ENCODE data around the gene CFAP251.
"Not testable (repeated sequence)": the region's sequence is repeated elsewhere in the genome, so short reads cannot be mapped to it uniquely, and the experiment has no call there.

CFAP251 gene, protein sequence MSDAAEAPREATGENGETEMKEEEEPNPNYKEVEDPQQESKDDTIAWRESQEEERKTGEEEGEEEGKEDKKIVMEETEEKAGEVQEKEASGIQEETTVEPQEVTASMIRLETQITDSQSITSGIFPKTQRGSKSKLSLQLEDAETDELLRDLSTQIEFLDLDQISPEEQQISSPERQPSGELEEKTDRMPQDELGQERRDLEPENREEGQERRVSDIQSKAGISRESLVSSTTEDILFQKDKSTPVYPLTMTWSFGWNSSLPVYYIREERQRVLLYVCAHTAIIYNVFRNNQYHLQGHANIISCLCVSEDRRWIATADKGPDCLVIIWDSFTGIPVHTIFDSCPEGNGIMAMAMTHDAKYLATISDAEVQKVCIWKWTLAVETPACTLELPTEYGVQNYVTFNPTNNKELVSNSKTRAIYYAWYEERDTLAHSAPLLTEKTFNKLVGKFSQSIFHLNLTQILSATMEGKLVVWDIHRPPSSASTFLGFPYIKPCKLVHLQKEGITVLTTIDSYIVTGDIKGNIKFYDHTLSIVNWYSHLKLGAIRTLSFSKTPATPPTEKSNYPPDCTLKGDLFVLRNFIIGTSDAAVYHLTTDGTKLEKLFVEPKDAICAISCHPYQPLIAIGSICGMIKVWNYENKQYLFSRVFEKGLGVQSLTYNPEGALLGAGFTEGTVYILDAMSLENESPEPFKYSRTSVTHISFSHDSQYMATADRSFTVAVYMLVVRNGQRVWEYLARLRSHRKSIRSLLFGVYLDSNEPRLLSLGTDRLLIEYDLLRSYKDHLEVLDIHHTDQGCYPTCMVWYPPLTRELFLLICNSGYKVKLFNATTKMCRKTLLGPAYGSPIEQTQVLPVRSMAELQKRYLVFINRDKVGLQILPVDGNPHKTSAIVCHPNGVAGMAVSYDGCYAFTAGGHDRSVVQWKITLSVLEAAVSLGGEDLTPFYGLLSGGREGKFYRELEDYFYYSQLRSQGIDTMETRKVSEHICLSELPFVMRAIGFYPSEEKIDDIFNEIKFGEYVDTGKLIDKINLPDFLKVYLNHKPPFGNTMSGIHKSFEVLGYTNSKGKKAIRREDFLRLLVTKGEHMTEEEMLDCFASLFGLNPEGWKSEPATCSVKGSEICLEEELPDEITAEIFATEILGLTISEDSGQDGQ

DNA sequence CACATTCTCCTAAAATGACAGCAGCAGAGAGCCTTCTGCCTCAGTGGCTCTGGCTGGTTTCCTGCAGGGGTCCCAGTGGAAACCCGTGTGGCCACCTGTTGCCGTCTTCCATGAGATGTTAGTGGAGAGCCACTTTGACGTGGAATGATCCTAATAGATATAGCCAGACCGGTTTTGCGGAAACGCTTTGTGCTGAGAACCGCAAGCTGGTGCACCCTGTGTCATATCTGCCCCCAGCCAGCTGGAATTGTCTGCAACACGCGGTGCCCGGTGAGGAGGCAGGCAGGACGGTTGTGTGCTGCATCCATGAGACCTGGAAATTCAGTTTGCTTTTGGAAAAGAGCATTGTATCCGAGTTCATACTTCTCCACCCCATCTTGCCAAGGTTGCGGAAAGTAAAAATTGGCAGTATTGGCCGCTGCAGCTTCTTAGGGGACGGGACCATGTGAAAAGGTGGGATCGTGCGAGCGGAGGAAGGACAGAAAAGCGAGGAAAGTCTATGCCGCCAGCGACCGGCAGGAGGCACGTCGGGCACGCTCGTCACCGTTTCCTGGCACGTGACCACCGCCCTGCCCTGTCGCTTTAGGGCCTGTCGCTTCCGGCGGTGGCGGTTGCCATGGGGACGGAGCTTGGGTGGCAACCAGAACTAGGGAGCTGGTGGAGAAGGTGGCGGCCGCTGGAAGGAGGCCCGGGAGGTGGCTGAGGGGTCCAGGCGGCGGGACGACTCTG lies at the start of gene CFAP251:
Gene CFAP251 (plus strand): TSS at position 643 of the 729 bp plus-strand sequence. CDS start 2,714 bp downstream, outside the sequence.
- DNase-seq, result peak; percentile 95

DNA sequence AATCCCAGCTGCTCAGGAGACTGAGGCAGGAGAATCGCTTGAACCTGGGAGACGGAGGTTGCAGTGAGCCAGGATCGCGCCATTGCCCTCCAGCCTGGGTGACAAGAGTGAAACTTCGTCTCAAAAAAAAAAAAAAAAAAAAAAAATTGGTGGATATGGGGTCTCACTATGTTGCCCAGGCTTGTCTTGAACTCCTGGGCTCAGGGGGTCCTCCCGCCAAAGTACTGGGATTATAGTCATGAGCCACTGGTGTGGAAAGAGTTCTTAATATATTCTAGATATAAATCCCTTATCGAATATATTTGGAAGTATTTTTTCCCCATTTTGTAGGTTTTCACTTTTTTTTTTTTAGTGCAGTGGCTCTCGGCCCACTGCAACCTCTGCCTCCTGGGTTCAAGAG lies 49.2 kb upstream of the CFAP251 start:
- DNase-seq, result not testable (repeated sequence)

DNA sequence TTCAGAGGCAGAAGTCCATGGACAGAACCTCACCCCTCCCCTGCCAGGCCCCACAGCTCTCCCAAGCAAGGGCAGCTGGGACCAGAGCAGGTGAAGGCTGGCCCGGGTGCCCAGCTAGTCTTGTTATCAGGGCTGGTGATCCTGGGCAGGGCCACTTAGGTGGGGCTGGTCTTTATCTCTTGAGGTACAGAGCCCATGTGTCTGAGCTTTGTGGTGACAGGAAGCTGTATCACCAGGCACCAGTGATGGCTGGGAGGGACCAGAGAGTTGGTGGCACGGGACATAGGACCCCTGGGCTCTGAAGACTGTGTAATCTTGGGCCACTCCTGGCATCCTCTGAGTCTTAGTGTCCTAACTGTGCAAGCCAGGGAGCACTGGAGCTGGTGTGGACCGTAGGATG lies 46.9 kb upstream of the CFAP251 start:
- DNase-seq, result no peak

GRCh38 chr12:121872546-121873215 lies 45.7 kb upstream of the CFAP251 start:
- DNase-seq, result no peak

GRCh38 chr12:121873216-121873569 lies 45.2 kb upstream of the CFAP251 start:
- no peak for DNase-seq

GRCh38 chr12:121874071-121874470 lies 44.3 kb upstream of the CFAP251 start:
- no peak for DNase-seq

DNA sequence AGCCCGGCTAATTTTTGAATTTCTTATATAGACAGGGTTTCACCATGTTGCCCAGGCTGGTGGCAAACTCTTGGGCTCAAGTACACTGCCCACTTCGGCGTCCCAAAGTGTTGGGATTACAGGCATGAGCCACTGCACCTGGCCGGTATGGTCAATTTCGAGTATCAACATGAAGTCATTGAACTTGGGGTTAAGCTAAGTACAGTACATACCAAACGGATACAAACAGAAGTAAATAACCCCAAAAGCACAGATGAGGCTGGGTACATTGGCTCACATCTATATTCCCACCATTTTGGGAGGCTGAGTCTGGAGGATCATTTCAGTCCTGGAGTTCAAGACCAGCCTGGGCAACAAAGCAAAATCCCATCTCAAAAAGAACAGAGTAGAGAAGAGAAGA lies 42.8 kb upstream of the CFAP251 start:
- DNase-seq, result no peak

GRCh38 chr12:121876080-121876447 lies 42.3 kb upstream of the CFAP251 start:
- not testable (repeated sequence) for DNase-seq

GRCh38 chr12:121883315-121883660 lies 35.1 kb upstream of the CFAP251 start:
- DNase-seq, result no peak

DNA sequence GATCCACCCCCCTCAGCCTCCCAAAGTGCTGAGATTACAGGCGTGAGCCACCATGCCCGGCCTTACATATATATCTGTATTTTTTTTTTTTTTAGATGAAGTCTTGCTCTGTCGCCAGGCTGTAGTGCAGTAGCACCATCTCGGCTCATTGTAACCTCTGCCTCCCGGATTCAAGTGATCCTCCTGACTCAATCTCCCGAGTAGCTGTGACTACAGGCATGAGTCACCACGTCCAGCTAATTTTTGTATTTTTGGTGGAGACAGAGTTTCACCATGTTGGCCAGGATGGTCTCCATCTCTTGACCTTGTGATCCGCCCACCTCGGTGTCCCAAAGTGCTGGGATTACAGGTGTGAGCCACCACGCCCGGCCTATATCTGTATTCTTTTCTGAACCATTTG lies 33.3 kb upstream of the CFAP251 start:
- DNase-seq, result not testable (repeated sequence)

- DNase-seq, result no peak
Observed at GRCh38 chr12:121888083-121888477, 30.3 kb upstream of the CFAP251 start.

DNA sequence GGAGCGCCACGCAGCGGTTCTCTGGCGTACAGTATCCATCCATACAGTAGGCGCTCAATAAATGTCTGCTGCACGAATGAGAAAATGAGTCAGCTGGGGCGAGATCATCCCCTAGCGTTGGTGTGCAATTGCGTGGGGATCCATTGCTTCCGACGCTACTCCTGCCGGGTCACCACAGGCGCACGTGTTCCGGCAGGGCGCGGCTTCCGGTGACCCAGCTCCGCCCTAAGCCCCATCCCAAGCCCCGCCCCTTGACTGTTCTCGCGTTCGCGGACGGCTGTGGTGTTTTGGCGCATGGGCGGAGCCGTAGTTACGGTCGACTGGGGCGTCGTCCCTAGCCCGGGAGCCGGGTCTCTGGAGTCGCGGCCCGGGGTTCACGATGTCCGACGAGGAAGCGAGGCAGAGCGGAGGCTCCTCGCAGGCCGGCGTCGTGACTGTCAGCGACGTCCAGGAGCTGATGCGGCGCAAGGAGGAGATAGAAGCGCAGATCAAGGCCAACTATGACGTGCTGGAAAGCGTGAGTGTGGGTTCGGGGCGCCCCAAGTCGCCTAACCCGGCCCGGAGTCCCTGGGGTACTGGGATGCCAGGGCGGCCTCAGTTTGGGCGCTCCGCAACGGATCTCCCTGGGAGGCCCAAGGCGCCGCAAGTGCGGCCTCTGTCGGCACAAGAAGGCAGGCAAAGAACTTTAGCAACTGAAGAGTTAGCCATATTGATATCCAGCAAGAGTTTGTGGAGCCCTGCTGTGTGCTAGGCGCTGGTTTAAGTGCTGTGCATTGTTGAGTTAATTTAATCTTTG lies 29.7 kb upstream of the CFAP251 start, which contains the start of gene PSMD9:
Gene PSMD9 (plus strand): TSS at position 313 of the 796 bp plus-strand sequence. CDS start 67 bp downstream, at position 380.
- peak; percentile 98 for DNase-seq

- no peak for DNase-seq
Observed at GRCh38 chr12:121889274-121889624, 29.1 kb upstream of the CFAP251 start.

GRCh38 chr12:121889661-121890060 lies 28.7 kb upstream of the CFAP251 start:
- not testable (repeated sequence) for DNase-seq

- no peak for DNase-seq
Observed at GRCh38 chr12:121892673-121893561, 25.5 kb upstream of the CFAP251 start.

DNA sequence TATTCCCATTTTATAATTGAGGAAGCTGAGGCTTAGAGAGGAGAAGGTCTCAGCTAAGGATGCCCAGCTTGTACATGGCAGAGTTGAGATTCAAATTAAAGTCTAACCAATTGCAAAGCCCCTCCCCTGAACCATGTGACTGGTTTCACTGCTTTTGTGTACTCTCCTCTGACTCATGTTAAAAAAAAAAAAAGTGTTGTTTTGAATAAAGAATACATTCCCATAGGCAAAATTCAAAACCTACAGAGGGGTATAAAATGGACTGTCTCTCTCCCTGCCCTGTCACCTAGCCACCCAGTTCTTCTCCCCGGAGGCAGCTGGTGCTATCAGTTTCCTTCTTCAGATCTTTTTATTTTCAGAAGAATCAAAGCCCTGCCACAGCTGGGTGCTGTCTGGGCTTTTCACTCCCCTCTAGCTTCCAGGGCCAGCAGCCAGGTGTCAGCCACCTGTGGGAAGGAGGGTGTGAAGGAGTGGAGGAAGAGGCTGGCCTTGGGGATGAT lies 24.4 kb upstream of the CFAP251 start:
- DNase-seq, result no peak

DNA sequence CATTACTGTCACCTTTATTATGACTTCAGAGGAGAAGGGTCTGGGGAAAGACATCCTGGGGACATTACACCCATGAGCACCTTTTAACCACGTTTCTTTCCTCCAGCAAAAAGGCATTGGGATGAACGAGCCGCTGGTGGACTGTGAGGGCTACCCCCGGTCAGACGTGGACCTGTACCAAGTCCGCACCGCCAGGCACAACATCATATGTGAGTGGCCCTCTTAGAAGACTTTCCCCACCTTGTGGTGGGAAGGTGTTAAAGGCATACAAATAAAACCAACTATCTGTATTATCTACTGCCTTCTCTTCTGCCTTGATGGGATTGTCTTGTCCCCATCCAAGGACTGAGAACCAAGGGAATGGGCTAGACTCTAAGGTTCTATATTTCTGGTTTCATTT lies 23.8 kb upstream of the CFAP251 start:
- no peak for DNase-seq

DNA sequence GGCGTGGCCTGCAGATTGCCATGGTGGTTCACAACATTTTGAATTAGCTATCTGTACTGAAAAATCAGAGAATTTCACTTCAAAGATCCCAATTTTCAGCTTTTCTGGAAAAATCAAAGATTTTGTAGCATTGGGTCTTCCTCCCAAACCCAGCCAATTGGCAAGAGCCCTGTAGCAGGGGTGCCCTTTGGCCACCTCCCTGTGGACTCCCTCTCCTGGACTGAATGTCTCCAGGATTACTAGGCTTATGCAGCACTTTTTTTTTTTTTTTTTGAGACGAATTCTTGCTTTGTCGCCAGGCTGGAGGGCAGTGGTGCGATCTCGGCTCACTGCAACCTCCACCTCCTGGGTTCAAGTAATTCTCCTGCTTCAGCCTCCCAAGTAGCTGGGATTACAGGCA lies 20.1 kb upstream of the CFAP251 start:
- no peak for DNase-seq

DNA sequence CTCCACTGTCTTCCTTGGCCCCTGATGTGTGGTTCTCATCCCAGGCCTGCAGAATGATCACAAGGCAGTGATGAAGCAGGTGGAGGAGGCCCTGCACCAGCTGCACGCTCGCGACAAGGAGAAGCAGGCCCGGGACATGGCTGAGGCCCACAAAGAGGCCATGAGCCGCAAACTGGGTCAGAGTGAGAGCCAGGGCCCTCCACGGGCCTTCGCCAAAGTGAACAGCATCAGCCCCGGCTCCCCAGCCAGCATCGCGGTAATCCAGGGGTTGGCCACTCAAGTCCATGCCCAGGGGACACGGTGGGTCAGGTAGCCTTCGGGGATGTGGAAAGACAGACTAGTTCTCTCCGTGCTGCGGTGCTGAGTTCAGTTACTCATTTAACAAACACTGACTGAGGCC lies 18.8 kb upstream of the CFAP251 start:
- DNase-seq, result no peak

- DNase-seq, result no peak
Observed at GRCh38 chr12:121903202-121903601, 15.2 kb upstream of the CFAP251 start.
